Testis (tissue), 3 donors: ENCODE results near the gene PLD1. TPM values are rescaled to one million over a fixed set of nuclear protein-coding genes. Genes with fewer than 3 reads are reported as not detected.
"Not testable (repeated sequence)": the region's sequence is repeated elsewhere in the genome, so short reads cannot be mapped to it uniquely, and the experiment has no call there.

Experiments
- DNase-seq: peaks from one replicate; pipeline ENCODE4 v3.0.0-alpha.2; 2019
- H3K27ac ChIP-seq, 2 donors: fragments of 200-600 bp; sonication (generic); one replicate each; pipeline ENCODE4 v1.5.1; 2019
- H3K27me3 ChIP-seq: fragments of 200-600 bp; sonication (generic); one replicate; pipeline ENCODE4 v1.5.1; 2019
- H3K36me3 ChIP-seq: fragments of 200-600 bp; sonication (generic); one replicate; pipeline ENCODE4 v1.5.1; 2017; ENCODE audit warnings: low read depth; ENCODE audit errors: missing control alignments
- H3K4me1 ChIP-seq: fragments of 200-600 bp; sonication (generic); one replicate; pipeline ENCODE4 v1.5.1; 2019
- H3K4me3 ChIP-seq, 2 donors: fragments of 200-600 bp; sonication (generic); one replicate each; pipeline ENCODE4 v1.5.1; 2017 to 2019
- H3K9me3 ChIP-seq: fragments of 200-600 bp; sonication (generic); one replicate; pipeline ENCODE4 v1.5.1; 2017
- POLR2A ChIP-seq: fragments of 450-650 bp; IDR thresholded peaks from one replicate; pipeline ENCODE4 v1.6.1; 2017; ENCODE audit warnings: antibody characterized with exemption, mild to moderate bottlenecking, moderate library complexity
- WGBS, 2 donors: methylation state at CpG; one replicate each; pipeline ENCODE4 v1.1.5; 2018; 5-methylcytosine and 5-hydroxymethylcytosine counted together
- intact Hi-C: fragments of 100-400 bp; cut with DNase I; formaldehyde crosslinking; loops from one replicate; pipeline ENCODE4 v1.15.1; 2023; ENCODE audit warnings: low total_unique reads
- polyA plus RNA-seq: library from polyadenylated mRNA; stranded (reverse); fragments of 350-450 nt; fragmentation: Illumina TruSeq; extraction: RNeasy Lipid Tissue Mini Kit (QIAGEN cat#74804); gene quantifications from one replicate; pipeline ENCODE4 v1.2.3, GENCODE V29; 2014; ENCODE audit warnings: low read depth, low replicate concordance; ENCODE audit not compliant: insufficient read depth
- total RNA-seq, 2 donors: library from RNA; depleted of rRNA; stranded (reverse); fragments of >200 nt; gene quantifications; one replicate each; pipeline ENCODE4 v1.2.3, GENCODE V29; 2016
- TF ChIP-seq, protein P1 (sequence below), 3 experiments: fragments of 450-650 bp in 2 of 3; fragments of 200-600 bp in 1 of 3; sonication (generic) in 1 of 3; IDR thresholded peaks; one replicate each; pipeline ENCODE4 v1.5.1; 2016 to 2019; ENCODE audit warnings: antibody characterized with exemption in 3 of 3, mild to moderate bottlenecking in 2 of 3, moderate library complexity in 1 of 3

PLD1 gene
- total and polyA plus RNA-seq, 3 donors from 2014 or later: 10.7 to 27.4 (median 19.1) TPM

DNA sequence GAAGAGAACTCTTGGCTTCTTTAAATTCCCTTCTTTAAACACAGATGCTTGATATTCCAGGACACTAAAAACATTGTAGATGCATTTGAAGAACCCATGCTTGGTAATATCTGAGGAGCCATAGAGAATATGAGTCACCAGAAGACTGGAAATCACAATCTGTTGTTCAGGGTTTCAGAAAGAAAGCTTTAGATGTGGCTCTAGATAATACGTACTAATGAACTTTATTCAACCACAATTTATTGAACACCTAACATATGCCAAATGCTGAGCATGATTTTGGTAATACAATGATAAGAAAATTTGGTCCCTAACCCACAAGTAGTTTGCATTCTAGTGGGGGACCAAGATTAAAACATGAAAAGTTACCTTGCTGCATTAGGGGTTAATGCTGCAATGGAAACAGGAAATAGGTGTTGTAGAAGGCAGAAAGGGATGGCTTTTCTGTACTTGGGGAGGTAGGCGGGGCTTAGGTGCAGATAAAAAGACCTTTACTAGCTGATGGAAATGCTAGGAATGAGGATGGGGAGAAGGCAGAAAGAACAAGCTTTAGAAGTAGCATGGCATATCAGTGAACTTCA lies 11.6 kb upstream of the PLD1 start:
- intact Hi-C loops: no loop called here
- Histone ChIP-seq H3K4me1 (no peaks in the 10 kb centered on the region), H3K27me3 (no peaks in the 10 kb centered on the region), H3K27ac (no peak overlapping the region), H3K36me3 (no peaks in the 10 kb centered on the region), H3K4me3 (no peak overlapping the region), H3K9me3 (no peaks in the 10 kb centered on the region)
- TF ChIP-seq, protein P1, sequence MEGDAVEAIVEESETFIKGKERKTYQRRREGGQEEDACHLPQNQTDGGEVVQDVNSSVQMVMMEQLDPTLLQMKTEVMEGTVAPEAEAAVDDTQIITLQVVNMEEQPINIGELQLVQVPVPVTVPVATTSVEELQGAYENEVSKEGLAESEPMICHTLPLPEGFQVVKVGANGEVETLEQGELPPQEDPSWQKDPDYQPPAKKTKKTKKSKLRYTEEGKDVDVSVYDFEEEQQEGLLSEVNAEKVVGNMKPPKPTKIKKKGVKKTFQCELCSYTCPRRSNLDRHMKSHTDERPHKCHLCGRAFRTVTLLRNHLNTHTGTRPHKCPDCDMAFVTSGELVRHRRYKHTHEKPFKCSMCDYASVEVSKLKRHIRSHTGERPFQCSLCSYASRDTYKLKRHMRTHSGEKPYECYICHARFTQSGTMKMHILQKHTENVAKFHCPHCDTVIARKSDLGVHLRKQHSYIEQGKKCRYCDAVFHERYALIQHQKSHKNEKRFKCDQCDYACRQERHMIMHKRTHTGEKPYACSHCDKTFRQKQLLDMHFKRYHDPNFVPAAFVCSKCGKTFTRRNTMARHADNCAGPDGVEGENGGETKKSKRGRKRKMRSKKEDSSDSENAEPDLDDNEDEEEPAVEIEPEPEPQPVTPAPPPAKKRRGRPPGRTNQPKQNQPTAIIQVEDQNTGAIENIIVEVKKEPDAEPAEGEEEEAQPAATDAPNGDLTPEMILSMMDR (IDR thresholded peaks at IDR 0.05): no peak
- TF ChIP-seq POLR2A: no peak
- 63 to 72% methylated on average over 2 of the region's 2 CpGs for WGBS, 2 donors
- no peak for DNase-seq

DNA sequence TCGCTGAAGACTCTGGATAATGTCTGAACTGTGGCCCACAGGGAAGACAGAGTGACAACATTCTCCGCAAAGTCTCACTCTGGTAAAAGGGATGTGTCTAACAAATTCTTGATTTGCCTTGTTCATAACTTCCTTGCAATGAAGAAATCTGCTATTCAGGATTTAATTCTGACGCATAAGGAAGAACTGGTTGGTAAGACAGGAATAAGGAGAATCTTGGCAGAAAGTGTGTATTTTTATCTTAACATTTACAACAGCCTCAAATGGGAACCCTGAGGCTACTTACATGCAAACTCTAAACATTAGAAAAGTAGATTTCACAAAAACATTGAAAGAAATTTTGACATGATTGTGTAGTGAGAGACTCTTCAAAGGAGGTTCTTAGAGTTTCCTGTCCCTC lies 10.8 kb upstream of the PLD1 start:
- no peaks in the 10 kb centered on the region for H3K36me3 ChIP-seq
- no peaks in the 10 kb centered on the region for H3K9me3 ChIP-seq
- H3K27ac ChIP-seq: no peak overlapping the region
- H3K4me1 ChIP-seq: no peaks in the 10 kb centered on the region
- no peak for DNase-seq
- intact Hi-C loops: no loop called here
- no peaks in the 10 kb centered on the region for H3K27me3 ChIP-seq
- no peak for TF ChIP-seq POLR2A
- TF ChIP-seq, protein P1 (IDR thresholded peaks at IDR 0.05): no peak
- no peak overlapping the region for H3K4me3 ChIP-seq
- WGBS, 2 donors: 83 to 89% methylated on average over 3 of the region's 3 CpGs

DNA sequence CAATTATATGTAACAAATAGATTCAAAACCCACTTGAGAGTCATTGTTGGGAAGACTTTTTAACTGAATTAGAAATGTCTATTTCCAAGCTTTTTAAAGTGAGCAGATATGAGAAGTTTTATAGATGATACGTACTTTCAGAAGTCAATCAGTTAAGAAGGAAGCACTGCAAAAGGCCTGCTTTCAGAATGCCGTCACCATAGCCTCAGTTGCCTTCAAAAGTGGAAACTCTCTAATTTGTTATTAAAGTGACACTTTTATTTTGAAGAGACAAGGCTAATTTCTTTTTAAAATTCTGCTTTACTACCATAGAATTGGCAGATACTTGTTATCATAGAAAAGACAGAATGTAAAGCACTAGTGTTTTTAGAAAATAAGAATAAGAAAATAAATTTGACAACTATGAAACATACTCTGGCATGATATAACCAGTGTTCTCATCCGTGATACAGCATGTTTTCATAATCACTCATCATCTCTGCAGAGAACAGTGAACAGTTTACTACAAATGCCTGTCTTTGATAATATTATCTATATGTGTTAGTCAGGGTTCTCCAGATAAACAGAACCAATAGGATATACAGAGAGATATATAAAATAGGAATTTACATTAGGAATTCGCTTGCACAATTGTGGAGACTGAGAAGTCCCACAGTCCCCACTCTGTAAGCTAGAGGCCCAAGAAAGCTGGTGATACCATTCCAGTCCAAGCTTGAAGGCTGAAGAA lies 7.0 kb upstream of the PLD1 start:
- Histone ChIP-seq H3K4me3 (no peak overlapping the region), H3K27ac (no peak overlapping the region), H3K27me3 (no peaks in the 10 kb centered on the region), H3K36me3 (no peaks in the 10 kb centered on the region), H3K4me1 (no peaks in the 10 kb centered on the region), H3K9me3 (no peaks in the 10 kb centered on the region)
- DNase-seq: no peak
- TF ChIP-seq, protein P1 (IDR thresholded peaks at IDR 0.05): no peak
- 92 to 93% methylated on average over 4 of the region's 4 CpGs for WGBS, 2 donors
- intact Hi-C loops: no loop called here

DNA sequence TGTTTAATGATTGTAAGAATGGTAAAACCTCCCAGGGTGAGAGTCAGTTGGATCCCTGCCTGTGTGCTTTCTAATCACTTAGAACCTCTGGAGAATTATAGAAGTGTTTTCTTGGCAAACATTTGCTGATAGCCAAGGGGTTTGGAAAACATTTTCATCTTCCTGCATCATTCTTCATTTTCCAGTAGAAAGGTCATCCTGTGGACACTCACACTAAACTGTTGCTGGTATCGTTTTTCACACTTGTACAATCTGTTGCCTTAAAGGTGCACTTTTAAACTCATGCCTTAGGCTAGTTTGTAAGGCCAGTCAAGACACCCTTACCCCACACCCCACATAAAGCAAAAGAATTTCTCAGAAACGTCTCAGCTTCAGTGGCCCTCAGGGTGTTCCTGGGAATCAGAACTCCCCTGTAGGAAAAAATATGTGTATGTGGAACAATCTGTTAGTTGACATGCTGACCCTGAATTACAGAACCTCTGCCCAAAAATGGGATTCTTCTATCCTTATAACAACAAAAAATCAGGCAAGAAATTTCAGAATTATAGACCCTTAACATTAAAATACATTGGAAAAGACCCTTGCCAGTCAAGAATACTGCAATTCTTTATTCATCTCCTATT lies 5.8 kb upstream of the PLD1 start:
- Histone ChIP-seq H3K27ac (no peak overlapping the region), H3K27me3 (no peaks in the 10 kb centered on the region), H3K4me1 (no peaks in the 10 kb centered on the region), H3K9me3 (no peaks in the 10 kb centered on the region), H3K4me3 (no peak overlapping the region), H3K36me3 (no peaks in the 10 kb centered on the region)
- 36 to 44% methylated on average over 2 of the region's 2 CpGs for WGBS, 2 donors
- intact Hi-C loops: no loop called here
- DNase-seq: no peak
- no peak for TF ChIP-seq POLR2A
- TF ChIP-seq, protein P1 (IDR thresholded peaks at IDR 0.05): no peak

DNA sequence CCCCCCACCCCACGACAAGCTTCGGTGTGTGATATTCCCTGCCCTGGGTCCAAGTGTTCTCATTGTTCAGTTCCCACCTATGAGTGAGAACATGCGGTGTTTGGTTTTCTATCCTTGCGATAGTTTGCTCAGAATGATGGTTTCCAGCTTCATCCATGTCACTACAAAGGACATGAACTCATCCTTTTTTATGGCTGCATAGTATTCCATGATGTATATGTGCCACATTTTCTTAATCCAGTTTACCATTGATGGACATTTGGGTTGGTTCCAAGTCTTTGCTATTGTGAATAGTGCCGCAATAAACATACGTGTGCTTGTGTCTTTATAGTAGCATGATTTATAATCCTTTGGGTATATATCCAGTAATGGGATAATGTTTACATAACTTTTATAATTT lies 4.4 kb upstream of the PLD1 start:
- H3K27ac ChIP-seq, H3K36me3 ChIP-seq, H3K27me3 ChIP-seq, intact Hi-C loops, H3K4me3 ChIP-seq, H3K9me3 ChIP-seq, H3K4me1 ChIP-seq, DNase-seq: not testable (repeated sequence)
- WGBS, 2 donors: 95 to 98% methylated on average over 6 of the region's 6 CpGs
